ENCODE results near the gene AATK.

Gene AATK

GRCh38 chr17:81135505-81136278 is 30.3 kb downstream of the AATK start:
- TF ChIP-seq ZFX (IDR thresholded peaks at IDR 0.05): no peak
- TF ChIP-seq CTCF (conservative IDR thresholded peaks at IDR 0.05): no peak

DNA sequence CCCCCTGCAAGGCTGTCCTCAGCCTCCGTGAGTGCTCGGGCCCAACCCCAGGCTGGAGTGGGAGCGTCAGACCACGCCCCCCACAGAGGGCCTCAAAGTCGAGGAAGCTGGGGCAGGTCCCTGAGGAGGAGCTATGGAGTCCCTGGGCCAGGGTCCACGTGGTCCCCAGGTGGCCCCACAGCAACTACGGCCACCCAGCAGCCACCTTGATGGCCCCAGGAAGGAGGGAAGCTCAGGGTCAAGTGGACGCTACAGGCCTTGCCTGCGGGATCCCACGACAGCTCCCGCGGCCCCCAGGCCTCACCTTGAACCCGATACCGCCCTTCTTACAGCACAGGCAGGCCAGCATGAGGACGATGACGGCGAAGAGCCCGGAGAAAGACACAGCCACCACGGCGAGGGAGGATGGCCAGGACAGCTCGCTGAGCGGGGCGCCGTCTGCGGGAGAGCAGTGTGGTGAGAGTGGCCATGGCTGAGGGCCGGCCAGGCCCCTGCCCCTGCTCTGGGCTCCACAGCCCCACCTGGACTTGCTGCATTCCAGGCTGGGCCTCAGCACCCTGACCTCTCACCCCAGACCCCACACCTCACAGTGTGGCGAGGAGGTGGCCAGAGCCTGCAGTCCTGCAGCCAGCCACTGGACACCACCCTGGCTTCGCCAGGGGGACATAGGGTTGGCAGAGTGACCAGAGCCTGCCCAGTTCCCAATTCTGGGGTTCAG is 31.8 kb downstream of the AATK start:
- no peak overlapping the region for H3K27ac ChIP-seq
- TF ChIP-seq ZFX (IDR thresholded peaks at IDR 0.05): no peak
- TF ChIP-seq CTCF (conservative IDR thresholded peaks at IDR 0.05): no peak

More at GRCh38 chr17:81135505-81136278, 30.3 kb downstream of the AATK start:
- no peak overlapping the region for H3K27ac ChIP-seq

DNA sequence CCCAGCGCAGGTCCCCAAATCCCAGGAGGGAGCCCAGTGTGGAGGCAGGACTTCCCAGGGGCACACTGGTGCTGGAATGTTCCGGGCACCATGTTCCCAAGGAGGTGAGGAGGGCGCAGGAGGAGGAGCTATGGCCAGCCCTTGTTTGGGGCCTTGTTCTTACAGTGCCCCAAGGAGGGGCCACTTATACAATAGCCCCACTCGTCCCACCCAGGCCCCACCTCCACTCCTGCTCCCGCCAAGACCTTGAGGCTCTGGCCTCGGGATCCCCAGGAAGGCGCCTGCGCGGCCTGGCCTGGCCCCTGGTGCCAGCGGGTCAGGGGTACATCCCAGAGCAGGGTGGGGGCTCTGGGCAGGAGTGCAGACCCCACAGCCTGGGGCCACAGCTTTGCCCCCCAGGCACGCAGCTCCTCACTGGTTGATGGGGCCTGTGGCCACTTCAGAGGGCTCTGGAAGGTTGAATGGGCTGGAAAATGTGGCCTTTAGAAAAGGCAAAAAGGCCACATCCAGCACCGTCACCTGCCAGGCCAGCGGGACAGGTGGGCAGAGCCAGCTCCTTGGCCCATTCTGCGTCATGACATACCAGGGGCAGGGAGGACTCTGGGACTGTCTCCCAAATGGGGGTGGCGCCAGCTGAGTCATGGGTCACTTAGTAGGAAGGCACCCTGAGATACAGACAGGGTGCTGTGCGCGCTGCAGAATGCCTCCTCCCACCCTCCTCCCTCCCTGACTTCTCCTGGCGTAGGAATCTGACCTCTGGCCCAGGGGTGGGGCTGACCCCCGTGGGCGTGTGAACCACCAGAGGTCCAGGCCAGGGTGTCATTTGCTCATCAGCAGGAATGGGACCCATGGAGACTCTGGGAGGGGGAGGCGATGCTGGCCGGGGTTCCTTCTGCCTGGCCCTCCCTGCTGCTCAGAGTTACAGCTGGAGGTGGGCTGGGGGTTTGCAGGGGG is 33.0 kb downstream of the AATK start:
- TF ChIP-seq ZFX (IDR thresholded peaks at IDR 0.05): no peak
- no peak overlapping the region for H3K27ac ChIP-seq

GRCh38 chr17:81132197-81132540 is 33.9 kb downstream of the AATK start:
- no peak for TF ChIP-seq CTCF (conservative IDR thresholded peaks at IDR 0.05)
- TF ChIP-seq ZFX (IDR thresholded peaks at IDR 0.05): no peak
- H3K27ac ChIP-seq: no peak overlapping the region

DNA sequence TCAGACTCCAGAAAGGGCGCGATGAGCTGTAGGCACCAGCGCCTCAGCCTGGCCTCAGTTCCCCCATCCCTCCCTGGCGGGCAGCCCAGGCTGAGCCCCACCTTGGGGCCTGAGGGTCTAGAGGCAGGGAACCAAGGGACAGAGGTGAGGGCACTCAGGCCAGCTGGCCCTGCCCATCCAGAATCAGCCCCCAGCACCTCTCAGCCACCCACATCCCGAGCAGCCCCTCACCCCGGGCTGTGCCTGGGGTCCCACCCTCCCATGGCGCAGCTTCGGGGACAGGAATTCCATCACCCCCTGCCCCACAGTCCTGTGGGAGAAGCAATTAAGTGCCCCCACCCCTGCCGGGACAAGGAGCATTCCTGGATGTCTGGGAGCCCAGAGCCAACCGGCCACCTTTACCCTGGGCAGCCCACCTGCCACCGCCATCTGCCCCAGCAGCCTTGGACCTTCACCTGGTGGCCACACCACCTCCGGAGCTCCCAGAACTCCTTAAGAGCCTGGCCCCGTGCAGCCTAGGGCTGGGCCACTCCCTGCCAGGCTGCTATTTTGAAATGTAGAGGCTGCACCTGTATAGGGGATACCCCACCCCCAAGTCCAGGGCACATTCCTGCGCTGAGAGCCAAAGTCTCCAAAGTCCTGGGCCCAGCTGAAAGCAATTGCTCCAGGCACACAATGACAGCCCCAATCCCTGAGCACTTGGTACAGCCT is 34.4 kb downstream of the AATK start:
- no peak overlapping the region for H3K27ac ChIP-seq
- TF ChIP-seq ZFX (IDR thresholded peaks at IDR 0.05): no peak
- TF ChIP-seq CTCF (conservative IDR thresholded peaks at IDR 0.05): no peak

DNA sequence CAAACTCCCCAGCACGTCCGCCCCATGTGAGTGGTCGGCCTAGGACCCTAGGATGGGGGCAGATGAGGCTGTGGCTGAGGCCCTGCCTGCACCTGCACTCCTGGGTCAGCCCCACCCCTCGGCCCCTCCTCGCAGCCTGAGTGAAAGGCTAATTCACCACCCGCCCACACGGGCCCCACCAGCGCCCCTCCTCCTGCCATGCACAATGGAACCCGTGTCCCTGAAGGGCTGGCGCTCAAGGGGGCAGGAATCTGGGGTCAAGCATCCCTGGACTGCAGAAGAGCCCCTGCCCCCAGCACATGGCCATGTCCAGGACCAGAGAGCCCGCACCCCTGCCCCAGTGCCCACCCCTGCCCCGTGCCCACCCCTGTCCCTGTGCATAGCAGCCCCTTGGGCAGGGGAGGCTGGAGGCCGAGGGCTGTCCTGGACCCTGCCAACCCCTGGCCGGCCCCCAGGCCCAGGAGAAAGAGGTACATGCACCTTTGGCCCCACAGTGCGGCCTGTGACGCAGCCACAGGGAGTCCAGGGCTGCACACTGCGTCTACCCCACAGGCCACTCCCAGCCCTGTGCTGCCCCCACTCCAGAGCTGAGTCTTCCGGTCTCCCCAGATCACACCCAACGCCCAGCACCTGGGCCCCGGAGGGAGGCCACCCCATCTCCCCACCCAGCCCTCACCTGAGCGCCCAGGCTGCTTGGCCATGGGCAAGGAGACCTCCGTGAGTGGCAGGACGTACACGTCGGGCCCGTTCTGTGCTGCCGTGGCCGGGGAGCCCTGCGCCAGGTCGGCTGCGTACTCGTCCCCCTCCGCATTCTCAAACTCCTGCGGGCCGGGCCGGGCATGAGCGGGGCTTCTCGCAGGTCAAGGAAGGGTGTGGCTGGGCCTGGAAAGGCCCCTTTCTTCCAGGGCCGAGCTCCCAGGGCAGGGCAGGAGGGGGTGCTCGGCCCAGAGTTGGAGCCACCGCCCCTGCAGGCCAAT is 35.3 kb downstream of the AATK start:
- TF ChIP-seq CTCF (conservative IDR thresholded peaks at IDR 0.05): no peak
- TF ChIP-seq ZFX (IDR thresholded peaks at IDR 0.05): no peak
- H3K27ac ChIP-seq: no peak overlapping the region

All from C4-2B (cell line).